Measurements from ENCODE around the gene HS1BP3. TPM values are rescaled to one million over a fixed set of nuclear protein-coding genes. Genes with fewer than 3 reads are reported as not detected.
A peak's percentile ranks its signal among the peaks of the same experiment; 100 is the strongest.

Gene HS1BP3
- total RNA-seq, 4 donors from 2014 or later: 7.1 to 41.8 (median 28.4) TPM

DNA sequence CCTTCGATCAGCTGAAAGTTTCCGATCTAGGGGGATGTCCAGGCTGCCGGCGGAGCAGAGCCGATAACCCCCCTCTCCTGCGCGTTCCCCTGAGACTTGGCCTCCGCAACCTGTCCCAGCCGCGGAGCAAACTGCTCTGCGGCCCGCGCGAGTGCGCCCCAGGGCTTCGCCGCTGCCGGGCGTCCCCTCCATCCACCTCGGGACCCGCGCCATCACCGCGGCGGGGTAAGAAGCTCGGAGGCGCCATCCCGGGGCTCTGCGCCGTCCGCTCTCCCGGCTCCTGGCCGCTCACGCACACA, 15.1 kb upstream of the HS1BP3 start:
- DNase-seq: no peak
- peaks cover 0 to 11% of the 10 kb centered on the region in 2 donors for H3K4me1 ChIP-seq
- H3K27me3 ChIP-seq: peaks cover 0 to 6% of the 10 kb centered on the region in 2 donors
- H3K27ac ChIP-seq: peak overlapping the region; percentile 69 to 73
- TF ChIP-seq, protein P1, sequence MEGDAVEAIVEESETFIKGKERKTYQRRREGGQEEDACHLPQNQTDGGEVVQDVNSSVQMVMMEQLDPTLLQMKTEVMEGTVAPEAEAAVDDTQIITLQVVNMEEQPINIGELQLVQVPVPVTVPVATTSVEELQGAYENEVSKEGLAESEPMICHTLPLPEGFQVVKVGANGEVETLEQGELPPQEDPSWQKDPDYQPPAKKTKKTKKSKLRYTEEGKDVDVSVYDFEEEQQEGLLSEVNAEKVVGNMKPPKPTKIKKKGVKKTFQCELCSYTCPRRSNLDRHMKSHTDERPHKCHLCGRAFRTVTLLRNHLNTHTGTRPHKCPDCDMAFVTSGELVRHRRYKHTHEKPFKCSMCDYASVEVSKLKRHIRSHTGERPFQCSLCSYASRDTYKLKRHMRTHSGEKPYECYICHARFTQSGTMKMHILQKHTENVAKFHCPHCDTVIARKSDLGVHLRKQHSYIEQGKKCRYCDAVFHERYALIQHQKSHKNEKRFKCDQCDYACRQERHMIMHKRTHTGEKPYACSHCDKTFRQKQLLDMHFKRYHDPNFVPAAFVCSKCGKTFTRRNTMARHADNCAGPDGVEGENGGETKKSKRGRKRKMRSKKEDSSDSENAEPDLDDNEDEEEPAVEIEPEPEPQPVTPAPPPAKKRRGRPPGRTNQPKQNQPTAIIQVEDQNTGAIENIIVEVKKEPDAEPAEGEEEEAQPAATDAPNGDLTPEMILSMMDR (IDR thresholded peaks at IDR 0.05): no peak
- TF ChIP-seq POLR2A (IDR thresholded peaks at IDR 0.05): no peak
- H3K9me3 ChIP-seq: no peaks in the 10 kb centered on the region
- no peaks in the 10 kb centered on the region for H3K36me3 ChIP-seq
- peak overlapping the region; percentile 47 to 52 for H3K4me3 ChIP-seq
- intact Hi-C loops (cut with DNase I; ENCODE audit: low total_unique reads): loop anchor here (5.0 kb wide), 1 partner anchor 296 kb away; no protein-coding TSS in a partner anchor

DNA sequence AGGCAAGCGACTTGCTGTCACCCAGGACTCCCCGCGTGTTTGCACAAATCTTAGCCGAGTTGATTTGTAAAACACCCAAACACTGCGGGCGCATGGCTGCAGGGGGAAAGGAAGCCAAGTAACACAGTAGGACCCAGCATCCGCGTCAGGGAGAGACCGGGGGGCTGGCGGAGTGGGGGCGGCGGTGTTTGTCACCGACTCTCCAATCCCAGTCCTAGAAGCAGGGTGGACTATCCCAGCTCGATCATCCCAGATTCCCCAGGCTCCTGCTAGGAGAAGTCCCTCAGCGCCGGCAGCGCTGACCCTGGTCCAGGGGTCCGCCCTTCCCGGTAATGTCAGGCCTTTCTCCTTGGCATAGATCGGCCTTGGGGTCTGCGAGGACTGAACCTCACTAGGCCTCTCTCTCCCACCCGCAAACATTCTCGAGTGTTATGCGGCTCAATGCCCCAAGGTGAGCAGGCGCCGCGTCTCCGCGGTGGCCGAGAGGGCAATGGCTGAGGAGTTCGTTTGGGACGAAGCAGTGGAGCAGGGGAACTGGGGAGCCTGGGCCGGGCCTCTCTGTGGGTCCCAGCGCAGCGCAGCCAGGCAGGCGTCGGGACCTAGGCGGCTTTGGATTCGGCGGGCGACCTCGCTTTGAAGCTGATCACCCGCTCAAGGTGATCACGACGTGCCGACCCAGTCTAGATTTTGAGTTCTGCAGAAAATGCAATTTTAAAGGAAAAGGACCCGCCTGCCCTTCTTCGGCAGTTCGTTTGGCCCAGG, 14.5 kb upstream of the HS1BP3 start:
- Histone ChIP-seq H3K9me3 (no peaks in the 10 kb centered on the region), H3K4me1 (peaks cover 0 to 11% of the 10 kb centered on the region in 2 donors), H3K4me3 (peak overlapping the region; percentile 47 to 52), H3K36me3 (no peaks in the 10 kb centered on the region), H3K27ac (peak overlapping the region in 1 of 2 donors; percentile 73), H3K27me3 (peaks cover 2 to 6% of the 10 kb centered on the region in 2 donors)
- intact Hi-C loops (cut with DNase I; ENCODE audit: low total_unique reads): loop anchor here (5.0 kb wide), 1 partner anchor 297 kb away; no protein-coding TSS in a partner anchor
- no peak for DNase-seq
- TF ChIP-seq POLR2A (IDR thresholded peaks at IDR 0.05): no peak
- TF ChIP-seq, protein P1 (IDR thresholded peaks at IDR 0.05): no peak

DNA sequence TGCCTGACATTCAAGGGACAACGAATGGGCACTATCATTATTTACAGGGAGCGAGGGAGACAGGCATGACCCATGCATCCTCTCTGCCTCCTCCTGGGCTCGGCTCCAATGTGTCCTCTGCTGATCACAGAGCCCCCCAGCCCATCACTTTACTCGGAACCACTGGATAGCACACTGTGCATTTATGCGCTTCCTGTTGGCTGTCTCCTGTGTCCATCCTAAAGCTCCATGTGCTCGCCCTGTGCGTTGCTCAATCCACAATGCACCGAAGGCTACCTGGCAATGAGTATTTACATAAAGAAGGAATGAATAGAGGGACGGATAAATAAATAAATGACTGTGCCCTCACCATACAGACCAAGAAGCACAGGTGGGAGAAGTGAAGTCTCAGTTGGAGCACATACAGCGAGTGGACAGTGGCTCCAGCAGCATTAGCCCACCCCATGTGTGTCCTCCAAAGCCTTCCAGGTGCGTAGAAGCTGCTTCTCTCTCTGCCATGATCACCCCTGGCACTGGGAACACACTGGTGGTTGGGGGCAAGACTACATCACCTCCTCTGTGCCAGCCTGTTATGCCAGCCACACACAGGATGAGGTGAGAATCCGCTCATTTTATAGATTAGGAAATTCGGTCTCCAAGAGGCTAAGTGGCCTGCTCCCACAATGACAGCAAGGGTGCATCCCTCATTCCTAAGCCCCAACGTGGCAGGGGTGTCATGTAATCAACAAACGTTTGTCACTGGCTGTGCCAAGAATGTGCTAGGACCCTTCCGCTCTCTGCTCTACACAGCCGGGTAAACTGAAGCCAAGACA, 13.7 kb upstream of the HS1BP3 start:
- TF ChIP-seq, protein P1 (IDR thresholded peaks at IDR 0.05): no peak
- no peak for TF ChIP-seq POLR2A (IDR thresholded peaks at IDR 0.05)
- Histone ChIP-seq H3K36me3 (no peaks in the 10 kb centered on the region), H3K9me3 (no peaks in the 10 kb centered on the region), H3K27me3 (peaks cover 6 to 7% of the 10 kb centered on the region in 2 donors), H3K4me3 (no peak overlapping the region), H3K27ac (no peak overlapping the region), H3K4me1 (peaks cover 0 to 11% of the 10 kb centered on the region in 2 donors)
- DNase-seq: no peak
- intact Hi-C loops (cut with DNase I; ENCODE audit: low total_unique reads): loop anchor here (5.0 kb wide), 1 partner anchor 298 kb away; no protein-coding TSS in a partner anchor

DNA sequence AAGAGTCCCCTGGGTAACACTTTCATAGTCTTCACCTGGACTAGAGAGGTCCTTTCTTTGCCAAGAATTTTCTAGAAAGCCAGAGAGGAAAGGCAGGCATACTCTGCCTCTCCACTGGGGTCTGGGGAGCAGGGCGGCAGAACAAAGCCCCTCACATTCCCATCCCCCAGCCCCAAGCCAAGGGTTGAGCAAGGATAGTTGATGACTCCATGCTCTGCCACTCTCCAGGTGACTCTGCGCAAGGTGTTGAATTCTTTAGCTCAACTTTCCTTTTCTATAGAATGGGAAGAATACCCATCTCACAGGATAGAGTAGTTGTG, 13.1 kb upstream of the HS1BP3 start:
- DNase-seq: no peak
- Histone ChIP-seq H3K27me3 (peaks cover 6 to 7% of the 10 kb centered on the region in 2 donors), H3K4me3 (no peak overlapping the region), H3K36me3 (no peaks in the 10 kb centered on the region), H3K4me1 (peaks cover 0 to 11% of the 10 kb centered on the region in 2 donors), H3K9me3 (no peaks in the 10 kb centered on the region), H3K27ac (no peak overlapping the region)
- intact Hi-C loops (cut with DNase I; ENCODE audit: low total_unique reads): no loop called here
- no peak for TF ChIP-seq POLR2A (IDR thresholded peaks at IDR 0.05)
- TF ChIP-seq, protein P1 (IDR thresholded peaks at IDR 0.05): no peak
